ENCODE results near the gene FBN1.

DNA sequence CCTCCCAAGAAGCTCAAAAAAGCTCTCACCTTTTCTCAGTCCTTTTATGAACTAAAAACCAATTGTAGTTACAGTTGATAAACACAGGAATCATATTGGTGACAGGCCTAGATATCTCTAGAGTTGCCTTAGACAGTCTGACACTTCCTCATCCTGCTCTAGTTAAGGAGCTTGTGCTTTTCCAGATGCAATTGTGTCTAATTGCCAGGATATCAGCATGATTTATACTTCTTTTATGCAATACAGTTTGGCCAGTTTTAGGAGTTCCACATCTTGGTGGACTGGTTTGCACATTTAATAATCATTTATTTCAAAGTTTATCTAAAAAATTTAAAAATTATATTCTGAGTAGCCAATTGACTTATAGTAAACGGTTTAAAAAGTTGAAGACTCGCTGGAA lies 218.6 kb downstream of the FBN1 start:
- TF ChIP-seq, protein P1, sequence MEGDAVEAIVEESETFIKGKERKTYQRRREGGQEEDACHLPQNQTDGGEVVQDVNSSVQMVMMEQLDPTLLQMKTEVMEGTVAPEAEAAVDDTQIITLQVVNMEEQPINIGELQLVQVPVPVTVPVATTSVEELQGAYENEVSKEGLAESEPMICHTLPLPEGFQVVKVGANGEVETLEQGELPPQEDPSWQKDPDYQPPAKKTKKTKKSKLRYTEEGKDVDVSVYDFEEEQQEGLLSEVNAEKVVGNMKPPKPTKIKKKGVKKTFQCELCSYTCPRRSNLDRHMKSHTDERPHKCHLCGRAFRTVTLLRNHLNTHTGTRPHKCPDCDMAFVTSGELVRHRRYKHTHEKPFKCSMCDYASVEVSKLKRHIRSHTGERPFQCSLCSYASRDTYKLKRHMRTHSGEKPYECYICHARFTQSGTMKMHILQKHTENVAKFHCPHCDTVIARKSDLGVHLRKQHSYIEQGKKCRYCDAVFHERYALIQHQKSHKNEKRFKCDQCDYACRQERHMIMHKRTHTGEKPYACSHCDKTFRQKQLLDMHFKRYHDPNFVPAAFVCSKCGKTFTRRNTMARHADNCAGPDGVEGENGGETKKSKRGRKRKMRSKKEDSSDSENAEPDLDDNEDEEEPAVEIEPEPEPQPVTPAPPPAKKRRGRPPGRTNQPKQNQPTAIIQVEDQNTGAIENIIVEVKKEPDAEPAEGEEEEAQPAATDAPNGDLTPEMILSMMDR (IDR thresholded peaks at IDR 0.05) = no peak
- TF ChIP-seq POLR2A (IDR thresholded peaks at IDR 0.05) = no peak
- TF ChIP-seq EP300 (IDR thresholded peaks at IDR 0.05; ENCODE audit: low read depth) = no peak
- TF ChIP-seq POLR2AphosphoS5 (IDR thresholded peaks at IDR 0.05) = no peak
